Activated CD8-positive, alpha-beta memory T cell treated with anti-CD3 and anti-CD28 coated beads, Interleukin-2, amount 50 U/mL, for 1 hour (primary cell): ENCODE data around the gene MPHOSPH10.
"Not testable (repeated sequence)": the region's sequence is repeated elsewhere in the genome, so short reads cannot be mapped to it uniquely, and the experiment has no call there.

Experiments used
- DNase-seq: peaks from one replicate; pipeline ENCODE4 v3.0.0-alpha.2; 2020; ENCODE audit errors: extremely low read depth

MPHOSPH10 gene

DNA sequence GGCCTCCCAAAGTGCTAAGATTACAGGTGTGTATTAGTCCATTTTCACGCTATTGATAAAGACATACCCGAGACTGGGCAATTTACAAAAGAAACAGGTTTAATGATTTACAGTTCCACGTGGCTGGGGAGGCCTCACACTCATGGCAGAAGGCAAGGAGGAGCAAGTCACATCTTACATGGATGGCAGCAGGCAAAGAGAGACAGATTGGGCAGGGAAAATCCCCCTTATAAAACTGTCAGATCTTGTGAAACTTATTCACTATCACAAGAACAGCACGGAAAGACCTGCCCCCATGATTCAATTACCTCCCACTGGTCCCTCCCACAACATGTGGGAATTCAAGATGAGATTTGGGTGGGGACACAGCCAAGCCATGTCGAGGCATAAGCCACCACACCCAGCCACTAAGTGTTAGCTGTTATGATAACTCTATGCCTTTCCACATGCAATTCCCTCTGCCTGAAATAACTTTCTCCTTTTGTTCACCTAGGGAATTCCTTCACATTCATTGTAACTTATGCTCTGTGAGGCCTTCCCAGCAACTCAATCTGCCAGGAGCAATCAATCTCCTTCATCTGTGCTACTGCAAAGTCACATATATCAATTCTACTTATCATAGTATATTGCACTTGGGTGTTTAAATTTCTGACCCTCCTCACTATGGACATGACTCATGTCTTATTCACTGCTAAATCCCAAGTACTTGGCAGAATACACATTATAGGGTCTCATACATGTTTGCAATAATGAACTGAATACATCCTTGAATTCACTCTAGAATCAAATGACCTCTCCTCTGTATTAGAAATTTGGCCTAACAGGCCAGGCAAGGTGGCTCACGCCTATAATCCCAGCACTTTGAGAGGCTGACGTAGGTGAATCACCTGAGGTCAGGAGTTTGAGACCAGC is 7.8 kb upstream of the MPHOSPH10 start:
- no peak for DNase-seq

DNA sequence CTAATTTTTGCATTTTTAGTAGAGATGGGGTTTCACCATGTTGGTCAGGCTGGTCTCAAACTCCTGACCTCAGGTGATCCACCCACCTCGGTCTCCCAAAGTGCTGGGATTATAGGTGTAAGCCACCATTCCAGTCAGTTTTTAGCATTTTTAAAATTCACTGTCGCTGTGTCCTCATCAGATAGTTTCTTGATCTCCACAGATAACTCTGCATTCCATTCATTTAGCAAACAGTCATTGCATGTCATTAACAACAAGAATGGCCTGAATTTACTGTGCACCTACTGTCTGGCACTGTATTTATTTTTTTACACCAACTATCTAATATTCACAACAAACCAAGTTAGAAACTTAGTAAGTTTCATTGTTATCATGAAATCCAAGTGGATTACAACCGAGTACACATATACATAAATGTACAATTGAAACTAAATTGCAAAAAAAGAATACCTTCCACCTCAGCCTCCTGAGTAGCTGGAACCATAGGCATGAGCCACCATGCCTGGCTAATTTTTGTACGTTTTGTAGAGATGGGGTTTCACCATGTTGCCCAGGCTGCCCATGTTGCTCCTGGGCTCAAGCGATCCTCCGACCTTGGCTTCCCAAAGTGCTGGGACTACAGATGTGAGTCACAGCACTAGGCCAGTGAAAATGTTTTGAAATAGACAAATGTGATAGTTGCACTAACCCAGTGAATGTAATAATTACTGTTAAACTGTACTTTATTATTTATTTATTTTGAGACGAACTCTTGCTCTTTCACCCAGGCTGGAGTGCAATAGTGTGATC is 4.7 kb upstream of the MPHOSPH10 start:
- no peak for DNase-seq

GRCh38 chr2:71126957-71127356 is 3.5 kb upstream of the MPHOSPH10 start:
- no peak for DNase-seq

DNA sequence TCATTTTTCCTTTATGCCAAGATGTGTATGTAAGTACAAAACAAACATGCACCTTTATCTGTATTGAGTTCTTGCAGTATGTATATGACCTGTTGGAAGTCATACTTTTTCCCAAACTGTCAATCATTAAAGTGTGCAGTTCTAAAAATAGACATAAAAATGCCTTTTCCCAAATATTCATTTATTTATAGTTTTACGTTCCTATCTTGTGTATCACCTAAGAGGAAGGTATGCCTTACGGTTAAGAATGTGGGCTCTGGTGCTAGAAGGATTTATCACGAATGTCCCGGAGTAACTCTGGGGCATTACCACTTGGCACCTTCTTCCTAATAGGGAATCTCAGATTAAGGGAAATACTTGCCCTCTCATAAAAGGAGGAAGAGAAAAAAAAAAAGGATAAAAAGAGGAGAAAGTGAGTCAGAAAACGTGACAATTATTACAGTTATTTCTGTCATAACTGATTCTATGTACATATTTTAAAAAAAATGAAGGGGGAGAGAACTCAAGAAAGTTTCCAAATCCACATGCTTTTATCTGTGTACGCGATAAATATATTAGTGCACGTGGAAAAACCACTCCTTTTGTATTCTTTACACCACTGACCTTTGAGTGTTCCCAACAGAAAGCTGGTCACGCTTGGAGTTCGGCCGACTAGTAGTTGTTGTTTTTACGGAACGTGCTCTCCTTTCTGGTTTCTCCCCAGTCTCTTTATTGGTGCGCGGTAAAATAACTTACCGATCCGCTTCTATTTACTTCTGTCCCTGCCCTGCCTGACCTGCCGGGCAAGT is 1.1 kb upstream of the MPHOSPH10 start:
- no peak for DNase-seq

GRCh38 chr2:71129902-71130151 is 607 bp upstream of the MPHOSPH10 start:
- DNase-seq: no peak

GRCh38 chr2:71130905-71131244 is 441 bp downstream of the MPHOSPH10 start:
- no peak for DNase-seq

DNA sequence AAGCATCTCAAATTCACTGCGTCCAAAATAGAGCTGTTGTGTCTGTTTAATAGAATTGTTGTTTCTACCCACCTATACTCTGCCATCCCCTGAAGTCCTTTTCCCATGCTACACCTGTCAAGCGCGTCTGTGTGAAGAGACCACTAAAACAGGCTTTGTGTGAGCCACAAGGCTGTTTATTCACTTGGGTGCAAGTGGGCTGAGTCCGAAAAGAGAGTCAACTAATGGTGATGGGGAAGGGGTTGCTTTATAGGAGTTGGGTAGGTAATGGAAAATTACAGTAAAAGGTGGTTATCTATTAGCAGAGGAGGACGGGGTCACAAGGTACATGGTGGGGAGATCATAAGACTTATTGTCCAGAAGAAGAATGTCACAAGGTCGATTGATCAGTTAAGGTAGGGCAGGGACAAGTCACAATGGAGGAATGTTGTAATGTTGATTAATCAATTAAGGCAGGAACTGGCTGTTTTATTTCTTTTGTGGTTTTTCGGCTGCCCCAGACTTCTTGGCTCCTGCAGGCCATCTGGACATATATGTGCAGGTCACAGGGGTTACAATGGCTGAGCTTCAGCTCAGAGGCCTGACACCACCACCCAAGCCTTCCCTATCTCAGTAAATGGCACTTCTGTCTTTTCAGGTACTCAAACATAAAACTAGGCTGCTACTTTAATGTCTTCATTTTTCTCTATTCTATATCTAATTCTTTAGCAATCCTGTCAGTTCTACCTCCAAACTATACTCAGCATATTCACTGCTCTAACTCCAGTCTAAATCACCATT is 1.1 kb downstream of the MPHOSPH10 start:
- DNase-seq: not testable (repeated sequence)

GRCh38 chr2:71133603-71134002 is 3.2 kb downstream of the MPHOSPH10 start:
- DNase-seq: no peak

- no peak for DNase-seq
These were observed 5.7 kb downstream of the MPHOSPH10 start for GRCh38 chr2:71136174-71136573.

GRCh38 chr2:71143782-71144181 is 13.3 kb downstream of the MPHOSPH10 start:
- no peak for DNase-seq

GRCh38 chr2:71148506-71149063 is 18.2 kb downstream of the MPHOSPH10 start:
- no peak for DNase-seq

- no peak for DNase-seq
These were observed 19.8 kb downstream of the MPHOSPH10 start for GRCh38 chr2:71150082-71150816.

GRCh38 chr2:71151620-71152019 is 21.2 kb downstream of the MPHOSPH10 start:
- no peak for DNase-seq

DNA sequence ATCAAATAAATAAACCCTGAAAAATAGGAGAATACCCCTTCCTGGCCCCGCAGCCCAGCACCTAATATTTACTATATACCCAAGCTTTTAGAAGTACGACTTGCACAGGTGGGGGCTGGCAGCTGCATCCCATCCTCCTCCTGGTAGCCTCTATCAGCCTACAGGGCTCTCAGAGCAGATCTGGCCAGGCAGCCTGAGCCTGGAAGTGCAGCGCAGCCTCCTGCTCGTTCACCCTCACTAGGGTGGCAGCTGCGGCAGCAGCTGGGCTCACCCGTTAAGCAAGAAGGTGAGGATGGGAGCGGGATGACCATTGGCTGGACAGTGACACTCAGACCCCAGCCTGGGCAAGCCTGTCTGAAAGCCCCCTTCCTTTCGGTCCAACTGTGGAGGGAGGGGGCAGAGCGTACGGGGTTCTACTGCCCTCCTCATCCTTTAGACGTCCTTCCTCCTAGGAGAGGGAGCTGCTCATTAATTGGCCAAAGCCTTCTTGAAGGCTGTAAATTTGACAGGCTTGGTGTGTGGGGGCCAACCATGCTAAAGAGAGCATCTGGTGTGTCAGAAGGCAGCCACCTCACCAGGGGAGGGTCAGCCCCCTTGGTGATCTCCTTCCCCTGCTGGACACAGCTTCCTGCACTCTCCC is 23.3 kb downstream of the MPHOSPH10 start:
- no peak for DNase-seq

GRCh38 chr2:71154279-71154678 is 23.8 kb downstream of the MPHOSPH10 start:
- DNase-seq: no peak

GRCh38 chr2:71154798-71155197 is 24.4 kb downstream of the MPHOSPH10 start:
- DNase-seq: no peak

DNA sequence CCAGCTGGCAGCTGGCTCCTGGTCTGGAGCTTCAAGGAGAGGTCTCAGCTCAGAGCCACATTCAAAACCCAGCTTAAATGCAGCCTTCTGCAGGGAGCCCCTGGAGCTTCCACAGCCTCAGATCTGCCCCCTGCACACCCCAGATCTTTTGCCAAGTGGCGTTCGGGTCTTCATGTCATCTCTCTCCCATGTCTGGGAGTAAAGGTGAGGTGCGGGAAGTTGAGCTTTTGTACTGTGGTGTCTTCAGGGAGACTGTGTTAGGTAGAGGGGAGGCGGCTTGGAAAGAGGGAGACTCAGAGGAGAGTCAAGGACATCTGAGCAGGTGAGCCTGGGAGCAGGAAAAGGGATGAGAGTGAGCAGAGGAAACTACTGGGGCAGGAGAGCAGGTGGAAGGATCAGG is 25.4 kb downstream of the MPHOSPH10 start:
- DNase-seq: no peak

DNA sequence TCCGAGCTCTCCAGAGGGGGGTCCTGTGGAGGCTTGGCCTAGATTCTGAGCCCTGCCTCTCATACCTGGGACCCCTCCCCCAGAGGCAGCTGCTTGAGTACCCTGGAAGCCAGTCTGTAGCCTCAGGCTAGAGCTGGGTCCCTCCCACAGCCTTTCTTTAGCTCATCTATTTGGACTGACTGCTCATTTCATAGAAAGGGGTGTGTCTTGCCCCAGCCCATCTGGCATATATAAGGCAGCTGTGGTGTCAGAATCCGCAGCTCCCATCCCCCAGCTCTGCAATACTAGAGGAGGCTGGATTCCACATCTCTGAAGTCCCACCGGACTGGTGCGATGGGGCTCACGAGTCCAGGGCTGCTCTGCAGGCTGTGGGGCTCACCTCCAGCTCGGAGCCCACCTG is 26.1 kb downstream of the MPHOSPH10 start:
- DNase-seq: no peak

GRCh38 chr2:71157124-71157793 is 26.8 kb downstream of the MPHOSPH10 start:
- peak; percentile 4 for DNase-seq

- no peak for DNase-seq
These were observed 36.4 kb downstream of the MPHOSPH10 start for GRCh38 chr2:71166812-71167211.
